Stomach (tissue), 9 donors: ENCODE measurements around the gene XYLB. TPM values are rescaled to one million over a fixed set of nuclear protein-coding genes. Genes with fewer than 3 reads are reported as not detected.

ENCODE experiments used
- DNase-seq, 2 donors: peaks; one replicate each; pipeline versions ENCODE4 v3.0.0 to v3.0.0-alpha.2; 2013 to 2019
- H3K27ac ChIP-seq, 5 donors: fragments of 200-600 bp in 4 of 5; sonication (generic) in 4 of 5; one replicate each; pipeline ENCODE4 v1.5.1; 2013 to 2019; ENCODE audit warnings: mild to moderate bottlenecking in 1 of 5, moderate library complexity in 1 of 5
- H3K27me3 ChIP-seq, 3 donors: fragments of 200-600 bp; sonication (generic); one replicate each; pipeline ENCODE4 v1.5.1; 2017 to 2019; ENCODE audit warnings: mixed run types in 1 of 3
- H3K36me3 ChIP-seq, 4 donors: fragments of 200-600 bp; sonication (generic); 1 replicate in 3 of 4; 2 replicates in 1 of 4; pipeline ENCODE4 v1.5.1; 2016 to 2019
- H3K4me1 ChIP-seq, 4 donors: fragments of 200-600 bp; sonication (generic); one replicate each; pipeline ENCODE4 v1.5.1; 2016 to 2019
- H3K4me3 ChIP-seq, 4 donors: fragments of 200-600 bp; sonication (generic) in 3 of 4; one replicate each; pipeline ENCODE4 v1.5.1; 2016 to 2019; ENCODE audit warnings: mild to moderate bottlenecking in 1 of 4
- H3K9me3 ChIP-seq, 4 donors: fragments of 200-600 bp; sonication (generic); one replicate each; pipeline ENCODE4 v1.5.1; 2016 to 2019
- CTCF ChIP-seq, 7 experiments: fragments of 450-650 bp in 4 of 7; fragments of 200-600 bp in 3 of 7; sonication (generic) in 3 of 7; IDR thresholded peaks; one replicate each; pipeline ENCODE4 v1.5.1; 2016 to 2019; ENCODE audit warnings: antibody characterized with exemption in 7 of 7, control low read depth in 2 of 7, mild to moderate bottlenecking in 1 of 7
- EP300 ChIP-seq: sonication (generic); formaldehyde crosslinking; IDR thresholded peaks from one replicate; pipeline ENCODE4 v1.6.1; 2017; ENCODE audit warnings: antibody characterized with exemption
- POLR2A ChIP-seq, 4 donors: fragments of 450-650 bp; IDR thresholded peaks; one replicate each; pipeline ENCODE4 v1.6.1; 2016; ENCODE audit warnings: antibody characterized with exemption in 4 of 4, control low read depth in 2 of 4, mild to moderate bottlenecking in 1 of 4, moderate library complexity in 1 of 4
- POLR2AphosphoS5 ChIP-seq, 3 donors: sonication (generic); formaldehyde crosslinking; IDR thresholded peaks; one replicate each; pipeline ENCODE4 v1.6.1; 2016; ENCODE audit warnings: antibody characterized with exemption in 3 of 3
- WGBS, 5 donors: extraction: QIAGEN DNeasy Blood & Tissue Kit in 3 of 5; methylation state at CpG; one replicate each; pipeline versions ENCODE4 v1.1.5 to v1.1.7; 2013 to 2018; 5-methylcytosine and 5-hydroxymethylcytosine counted together
- intact Hi-C: fragments of 100-400 bp; cut with DNase I; formaldehyde crosslinking; loops from one replicate; pipeline ENCODE4 v1.15.1; 2023; ENCODE audit warnings: low total_unique reads
- polyA plus RNA-seq, 3 donors: library from polyadenylated mRNA; stranded (reverse); fragments of 200-250 nt; gene quantifications; one replicate each; pipeline ENCODE4 v1.2.3, GENCODE V29; 2013
- total RNA-seq, 5 donors: library from RNA; depleted of rRNA; stranded (reverse); fragments of >200 nt; gene quantifications; one replicate each; pipeline versions ENCODE4 v1.1.0 to v1.2.3, GENCODE V29; 2014 to 2016
- donor health status: healthy with polysubstance abuse.
- donor health status: Bipolar disorder and iron deficiency.
- donor health status: healthy.

XYLB gene
- total and polyA plus RNA-seq, 8 donors: 1.1 to 41.6 (median 3.6) TPM

- Histone ChIP-seq H3K4me1 (no peaks in the 10 kb centered on the region), H3K9me3 (peaks cover 0 to 9% (median 3%) of the 10 kb centered on the region in 4 donors), H3K36me3 (no peaks in the 10 kb centered on the region), H3K27me3 (peaks cover 0 to 4% (median 0%) of the 10 kb centered on the region in 3 donors), H3K4me3 (no peak overlapping the region), H3K27ac (no peak overlapping the region)
- TF ChIP-seq POLR2A (IDR thresholded peaks at IDR 0.05): no peak
- TF ChIP-seq POLR2AphosphoS5 (IDR thresholded peaks at IDR 0.05): no peak
- no peak for TF ChIP-seq EP300
- no peak for TF ChIP-seq CTCF (IDR thresholded peaks at IDR 0.05)
- intact Hi-C loops: no loop called here
- DNase-seq: no peak
Measured at GRCh38 chr3:38327335-38328009, 19.1 kb upstream of the XYLB start.

- no peak overlapping the region for H3K4me3 ChIP-seq
- DNase-seq: no peak
- H3K9me3 ChIP-seq: peaks cover 0 to 9% (median 3%) of the 10 kb centered on the region in 4 donors
- intact Hi-C loops: no loop called here
- H3K27ac ChIP-seq: no peak overlapping the region
- H3K27me3 ChIP-seq: peaks cover 0 to 7% (median 0%) of the 10 kb centered on the region in 3 donors
- 71 to 82% (median 75%) methylated on average over 4 of the region's 4 CpGs for WGBS, 5 donors
- H3K36me3 ChIP-seq: no peaks in the 10 kb centered on the region
- no peaks in the 10 kb centered on the region for H3K4me1 ChIP-seq
- TF ChIP-seq EP300 (no peak), POLR2A (IDR thresholded peaks at IDR 0.05) (no peak), POLR2AphosphoS5 (IDR thresholded peaks at IDR 0.05) (no peak), CTCF (IDR thresholded peaks at IDR 0.05) (no peak)
Measured at GRCh38 chr3:38331257-38332022, 15.1 kb upstream of the XYLB start.

GRCh38 chr3:38332201-38332600 is 14.4 kb upstream of the XYLB start:
- DNase-seq: no peak

More at GRCh38 chr3:38332201-38332600, 14.4 kb upstream of the XYLB start:
- H3K27me3 ChIP-seq: peaks cover 0 to 4% (median 0%) of the 10 kb centered on the region in 3 donors
- 49 to 74% (median 56%) methylated on average over 3 of the region's 3 CpGs for WGBS, 5 donors
- no peaks in the 10 kb centered on the region for H3K36me3 ChIP-seq
- H3K9me3 ChIP-seq: peaks cover 0 to 6% (median under 1%) of the 10 kb centered on the region in 4 donors
- no peaks in the 10 kb centered on the region for H3K4me1 ChIP-seq
- TF ChIP-seq POLR2A (IDR thresholded peaks at IDR 0.05) (no peak), CTCF (IDR thresholded peaks at IDR 0.05) (no peak), POLR2AphosphoS5 (IDR thresholded peaks at IDR 0.05) (no peak), EP300 (no peak)
- intact Hi-C loops: no loop called here
- no peak overlapping the region for H3K27ac ChIP-seq
- H3K4me3 ChIP-seq: no peak overlapping the region
